Prostate gland (tissue), 2 donors: Measurements from ENCODE around the gene SNX3. TPM values are rescaled to one million over a fixed set of nuclear protein-coding genes. Genes with fewer than 3 reads are reported as not detected.

Source experiments
- DNase-seq: peaks from one replicate; pipeline ENCODE4 v3.0.0-alpha.2; 2019; ENCODE audit warnings: low spot score
- H3K27ac ChIP-seq, 2 donors: fragments of 200-600 bp; sonication (generic); 2 replicates each; pipeline ENCODE4 v1.5.1; 2017 to 2019
- H3K27me3 ChIP-seq: fragments of 200-600 bp; sonication (generic); replicated peaks from 2 replicates; pipeline ENCODE4 v1.5.1; 2019; ENCODE audit not compliant: insufficient read depth
- H3K36me3 ChIP-seq, 2 donors: fragments of 200-600 bp; sonication (generic); 1 replicate in 1 of 2; 2 replicates in 1 of 2; pipeline versions ENCODE4 v1.5.1 to v1.8.1; 2017 to 2019
- H3K4me1 ChIP-seq: fragments of 200-600 bp; sonication (generic); replicated peaks from 2 replicates; pipeline ENCODE4 v1.5.1; 2019
- H3K4me3 ChIP-seq, 2 donors: fragments of 200-600 bp; sonication (generic); 2 replicates each; pipeline ENCODE4 v1.5.1; 2017 to 2019
- H3K9me3 ChIP-seq: fragments of 200-600 bp; sonication (generic); 2 replicates; pipeline ENCODE4 v1.5.1; 2017
- CTCF ChIP-seq, 4 experiments: fragments of 200-600 bp in 2 of 4; fragments of 450-650 bp in 2 of 4; sonication (generic) in 2 of 4; IDR thresholded peaks; 1 replicate in 3 of 4; 2 replicates in 1 of 4; pipeline ENCODE4 v1.5.1; 2016 to 2019; ENCODE audit warnings: antibody characterized with exemption in 4 of 4, mild to moderate bottlenecking in 2 of 4, moderate library complexity in 2 of 4
- POLR2A ChIP-seq: fragments of 450-650 bp; IDR thresholded peaks from one replicate; pipeline ENCODE4 v1.6.1; 2016; ENCODE audit warnings: antibody characterized with exemption, mild to moderate bottlenecking
- POLR2AphosphoS5 ChIP-seq: sonication (generic); formaldehyde crosslinking; IDR thresholded peaks from one replicate; pipeline ENCODE4 v1.6.1; 2017; ENCODE audit warnings: antibody characterized with exemption
- WGBS: methylation state at CpG from one replicate; pipeline ENCODE4 v1.1.5; 2018; 5-methylcytosine and 5-hydroxymethylcytosine counted together
- intact Hi-C: fragments of 100-400 bp; cut with DNase I; formaldehyde crosslinking; loops from one replicate; pipeline ENCODE4 v1.14.2; 2022
- total RNA-seq, 2 donors: library from RNA; depleted of rRNA; stranded (reverse); fragments of >200 nt; gene quantifications; one replicate each; pipeline ENCODE4 v1.1.0, GENCODE V29; 2016

SNX3 gene
- total RNA-seq, 2 donors from 2014 or later, result 93.3 to 93.6 TPM

DNA sequence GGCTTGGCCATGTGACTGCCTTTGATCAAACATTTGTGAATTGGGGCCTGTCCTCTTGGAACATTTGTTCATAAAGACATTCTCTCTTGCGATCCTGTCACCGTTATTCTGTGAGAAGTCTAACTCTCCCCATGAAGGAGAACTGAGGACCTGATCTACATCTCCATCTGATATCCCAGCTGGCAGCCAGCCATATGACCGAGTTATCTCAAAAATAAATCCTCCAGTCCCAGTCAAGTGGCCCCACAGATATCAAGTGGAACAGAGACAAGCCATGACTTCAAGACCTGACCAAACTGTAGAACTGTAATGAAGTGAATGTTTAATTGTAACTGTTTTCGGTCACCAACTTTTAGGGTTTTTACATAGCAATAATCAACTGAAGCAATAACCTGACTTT, 25.7 kb downstream of the SNX3 start:
- WGBS, result 81% methylated on average over 4 of the region's 4 CpGs
- no peak overlapping the region for H3K4me3 ChIP-seq
- intact Hi-C loops, result no loop called here

GRCh38 chr6:108228416-108228815, 32.4 kb downstream of the SNX3 start:
- H3K4me3 ChIP-seq, result no peak overlapping the region
- H3K27ac ChIP-seq, result no peak overlapping the region
- H3K9me3 ChIP-seq, result no peaks in the 10 kb centered on the region
- H3K27me3 ChIP-seq, result no peaks in the 10 kb centered on the region
- intact Hi-C loops, result no loop called here
- no peak for TF ChIP-seq POLR2AphosphoS5
- TF ChIP-seq POLR2A, result no peak
- TF ChIP-seq CTCF (IDR thresholded peaks at IDR 0.05), result no peak
- WGBS, result 97% methylated on average over 8 of the region's 8 CpGs
- DNase-seq, result no peak
- no peaks in the 10 kb centered on the region for H3K4me1 ChIP-seq
- no peaks in the 10 kb centered on the region for H3K36me3 ChIP-seq

More for the DNA sequence above, 25.7 kb downstream of the SNX3 start:
- TF ChIP-seq POLR2AphosphoS5 (no peak), CTCF (IDR thresholded peaks at IDR 0.05) (no peak), POLR2A (no peak)
- no peaks in the 10 kb centered on the region for H3K4me1 ChIP-seq
- H3K27ac ChIP-seq, result no peak overlapping the region
- H3K27me3 ChIP-seq, result no peaks in the 10 kb centered on the region
- no peaks in the 10 kb centered on the region for H3K36me3 ChIP-seq
- no peak for DNase-seq
- H3K9me3 ChIP-seq, result no peaks in the 10 kb centered on the region

DNA sequence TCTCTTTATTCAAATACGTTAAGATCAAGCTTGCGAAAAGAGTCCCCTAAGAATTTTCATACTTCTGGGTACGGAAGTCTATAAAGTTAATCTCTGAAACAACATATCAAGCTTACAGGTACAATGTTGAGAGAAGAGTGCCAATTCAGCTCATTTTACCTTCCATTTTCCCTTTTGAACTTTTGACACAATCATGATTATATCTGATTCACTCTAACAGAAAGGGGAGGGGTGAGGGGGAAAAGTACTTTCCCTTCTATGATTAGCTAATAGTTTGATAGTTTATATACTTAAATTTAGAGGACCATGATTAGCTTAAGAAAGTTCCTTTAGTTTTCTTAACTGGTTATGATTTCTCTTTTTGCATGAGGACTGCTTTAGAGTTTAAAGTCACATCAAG, 33.5 kb downstream of the SNX3 start:
- Histone ChIP-seq H3K27me3 (no peaks in the 10 kb centered on the region), H3K27ac (no peak overlapping the region), H3K9me3 (no peaks in the 10 kb centered on the region), H3K4me3 (no peak overlapping the region), H3K4me1 (no peaks in the 10 kb centered on the region), H3K36me3 (no peaks in the 10 kb centered on the region)
- no peak for DNase-seq
- intact Hi-C loops, result no loop called here
- TF ChIP-seq POLR2A, result no peak
- TF ChIP-seq CTCF (IDR thresholded peaks at IDR 0.05), result no peak
- TF ChIP-seq POLR2AphosphoS5, result no peak
- WGBS, result 49% methylated on average over 3 of the region's 3 CpGs

DNA sequence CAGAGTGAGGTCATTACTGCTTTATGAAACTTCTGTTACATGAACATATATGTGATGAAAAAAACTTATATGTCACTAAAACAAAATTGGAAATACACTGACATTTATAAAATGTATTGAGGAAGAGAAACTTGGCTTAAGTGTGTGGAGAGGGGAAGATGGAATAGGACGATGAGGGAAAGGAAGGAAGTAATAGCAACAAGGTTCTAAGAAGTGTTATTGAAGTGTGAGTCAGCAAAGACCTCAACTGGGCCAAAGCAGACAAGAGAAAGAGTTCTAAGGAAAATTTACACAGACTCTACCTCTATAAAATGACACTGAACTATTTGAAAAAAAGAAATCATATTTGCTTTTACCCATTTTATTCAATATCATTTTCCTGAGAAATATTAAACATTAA, 38.3 kb downstream of the SNX3 start:
- Histone ChIP-seq H3K9me3 (no peaks in the 10 kb centered on the region), H3K36me3 (no peaks in the 10 kb centered on the region), H3K27me3 (no peaks in the 10 kb centered on the region), H3K4me1 (no peaks in the 10 kb centered on the region), H3K4me3 (no peak overlapping the region), H3K27ac (no peak overlapping the region)
- intact Hi-C loops, result no loop called here
- DNase-seq, result no peak
- 57% methylated on average over 1 of the region's 1 CpG for WGBS
- TF ChIP-seq POLR2A, result no peak
- no peak for TF ChIP-seq POLR2AphosphoS5
- no peak for TF ChIP-seq CTCF (IDR thresholded peaks at IDR 0.05)

DNA sequence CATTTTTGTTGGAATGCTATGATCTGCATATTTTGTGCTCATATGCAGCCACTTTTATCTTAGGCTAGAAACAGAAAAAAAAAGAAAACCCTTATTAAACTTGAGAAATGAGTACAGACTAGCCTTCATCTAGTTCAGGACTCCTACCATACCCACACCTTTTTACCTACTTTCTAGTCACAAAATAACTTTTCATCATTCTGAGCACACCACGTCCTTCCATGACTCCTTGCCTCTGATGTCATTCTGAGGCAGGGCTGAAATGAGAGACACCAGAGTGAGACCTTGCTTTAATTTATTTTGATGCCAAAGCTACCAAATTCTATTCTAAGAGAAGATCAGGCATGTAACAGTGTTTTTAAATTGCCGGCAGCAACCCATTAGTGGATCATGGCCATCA, 38.8 kb downstream of the SNX3 start:
- intact Hi-C loops, result no loop called here
- no peak overlapping the region for H3K4me3 ChIP-seq
- H3K27ac ChIP-seq, result no peak overlapping the region
- H3K4me1 ChIP-seq, result no peaks in the 10 kb centered on the region
- no peak for TF ChIP-seq CTCF (IDR thresholded peaks at IDR 0.05)
- TF ChIP-seq POLR2AphosphoS5, result no peak
- no peak for TF ChIP-seq POLR2A
- no peaks in the 10 kb centered on the region for H3K36me3 ChIP-seq
- DNase-seq, result no peak
- H3K9me3 ChIP-seq, result no peaks in the 10 kb centered on the region
- H3K27me3 ChIP-seq, result no peaks in the 10 kb centered on the region
- 94% methylated on average over 2 of the region's 2 CpGs for WGBS
